Myometrial cell (primary cell): ENCODE measurements around the gene TTLL5. TPM values are rescaled to one million over a fixed set of nuclear protein-coding genes. Genes with fewer than 3 reads are reported as not detected.

Experiments
- total RNA-seq: library from RNA; depleted of rRNA; stranded (reverse); fragments of >200 nt; gene quantifications from 2 replicates; pipeline ENCODE4 v1.2.3, GENCODE V29; 2015

Gene TTLL5, protein sequence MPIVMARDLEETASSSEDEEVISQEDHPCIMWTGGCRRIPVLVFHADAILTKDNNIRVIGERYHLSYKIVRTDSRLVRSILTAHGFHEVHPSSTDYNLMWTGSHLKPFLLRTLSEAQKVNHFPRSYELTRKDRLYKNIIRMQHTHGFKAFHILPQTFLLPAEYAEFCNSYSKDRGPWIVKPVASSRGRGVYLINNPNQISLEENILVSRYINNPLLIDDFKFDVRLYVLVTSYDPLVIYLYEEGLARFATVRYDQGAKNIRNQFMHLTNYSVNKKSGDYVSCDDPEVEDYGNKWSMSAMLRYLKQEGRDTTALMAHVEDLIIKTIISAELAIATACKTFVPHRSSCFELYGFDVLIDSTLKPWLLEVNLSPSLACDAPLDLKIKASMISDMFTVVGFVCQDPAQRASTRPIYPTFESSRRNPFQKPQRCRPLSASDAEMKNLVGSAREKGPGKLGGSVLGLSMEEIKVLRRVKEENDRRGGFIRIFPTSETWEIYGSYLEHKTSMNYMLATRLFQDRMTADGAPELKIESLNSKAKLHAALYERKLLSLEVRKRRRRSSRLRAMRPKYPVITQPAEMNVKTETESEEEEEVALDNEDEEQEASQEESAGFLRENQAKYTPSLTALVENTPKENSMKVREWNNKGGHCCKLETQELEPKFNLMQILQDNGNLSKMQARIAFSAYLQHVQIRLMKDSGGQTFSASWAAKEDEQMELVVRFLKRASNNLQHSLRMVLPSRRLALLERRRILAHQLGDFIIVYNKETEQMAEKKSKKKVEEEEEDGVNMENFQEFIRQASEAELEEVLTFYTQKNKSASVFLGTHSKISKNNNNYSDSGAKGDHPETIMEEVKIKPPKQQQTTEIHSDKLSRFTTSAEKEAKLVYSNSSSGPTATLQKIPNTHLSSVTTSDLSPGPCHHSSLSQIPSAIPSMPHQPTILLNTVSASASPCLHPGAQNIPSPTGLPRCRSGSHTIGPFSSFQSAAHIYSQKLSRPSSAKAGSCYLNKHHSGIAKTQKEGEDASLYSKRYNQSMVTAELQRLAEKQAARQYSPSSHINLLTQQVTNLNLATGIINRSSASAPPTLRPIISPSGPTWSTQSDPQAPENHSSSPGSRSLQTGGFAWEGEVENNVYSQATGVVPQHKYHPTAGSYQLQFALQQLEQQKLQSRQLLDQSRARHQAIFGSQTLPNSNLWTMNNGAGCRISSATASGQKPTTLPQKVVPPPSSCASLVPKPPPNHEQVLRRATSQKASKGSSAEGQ (N-terminal part only)
- total RNA-seq, result 22.3 and 28.8 TPM in 2 replicates

DNA sequence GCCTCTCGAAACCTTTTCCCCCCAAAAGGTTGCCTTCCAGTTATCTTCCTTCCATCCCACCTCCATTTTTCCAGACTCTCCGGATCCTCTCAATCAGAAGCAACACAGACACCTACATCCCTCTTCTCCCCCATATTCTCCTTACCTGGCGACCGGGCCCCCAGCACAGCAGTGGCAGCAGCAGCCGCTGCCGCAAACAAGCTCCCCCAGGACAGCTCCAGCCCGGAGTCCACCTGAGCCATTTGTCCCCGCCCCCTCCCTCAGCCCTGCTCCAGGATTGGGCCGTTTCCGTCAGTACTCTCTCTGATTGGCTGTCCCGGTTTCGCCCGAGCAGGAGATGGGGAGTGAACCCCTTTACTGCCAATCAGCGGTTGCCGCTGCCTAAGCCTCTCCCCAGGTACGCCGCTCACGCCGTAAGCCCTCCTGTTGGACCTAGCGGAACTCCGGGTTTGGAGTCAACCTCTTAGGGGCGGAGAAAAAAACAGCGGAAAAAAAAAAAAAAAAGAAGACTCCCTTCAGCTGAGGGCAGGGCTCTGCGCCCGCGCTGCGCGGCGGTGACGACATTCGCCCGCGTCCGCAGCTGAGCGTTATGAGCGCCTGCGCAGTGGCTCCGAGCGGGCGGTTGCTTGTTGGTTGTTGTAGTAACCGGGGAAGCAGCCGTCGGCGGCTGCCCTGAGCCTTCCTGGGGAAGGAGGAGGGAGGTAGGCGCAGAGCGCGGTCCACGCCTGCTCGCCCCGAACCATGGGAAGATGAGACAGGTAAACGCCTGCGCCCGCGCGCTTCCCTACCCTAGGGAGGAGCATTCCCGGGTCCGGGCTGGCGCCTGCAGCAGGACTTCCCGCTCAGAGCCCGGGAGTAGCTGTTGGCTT, at the start of gene TTLL5, which contains the start of gene ERG28:
Gene TTLL5 (plus strand): TSS at position 617 of the 869 bp plus-strand sequence. CDS start 1,904 bp downstream, outside the sequence.
Gene ERG28 (minus strand): TSS at position 247 of the 869 bp plus-strand sequence. CDS start 3,374 bp downstream, outside the sequence.

DNA sequence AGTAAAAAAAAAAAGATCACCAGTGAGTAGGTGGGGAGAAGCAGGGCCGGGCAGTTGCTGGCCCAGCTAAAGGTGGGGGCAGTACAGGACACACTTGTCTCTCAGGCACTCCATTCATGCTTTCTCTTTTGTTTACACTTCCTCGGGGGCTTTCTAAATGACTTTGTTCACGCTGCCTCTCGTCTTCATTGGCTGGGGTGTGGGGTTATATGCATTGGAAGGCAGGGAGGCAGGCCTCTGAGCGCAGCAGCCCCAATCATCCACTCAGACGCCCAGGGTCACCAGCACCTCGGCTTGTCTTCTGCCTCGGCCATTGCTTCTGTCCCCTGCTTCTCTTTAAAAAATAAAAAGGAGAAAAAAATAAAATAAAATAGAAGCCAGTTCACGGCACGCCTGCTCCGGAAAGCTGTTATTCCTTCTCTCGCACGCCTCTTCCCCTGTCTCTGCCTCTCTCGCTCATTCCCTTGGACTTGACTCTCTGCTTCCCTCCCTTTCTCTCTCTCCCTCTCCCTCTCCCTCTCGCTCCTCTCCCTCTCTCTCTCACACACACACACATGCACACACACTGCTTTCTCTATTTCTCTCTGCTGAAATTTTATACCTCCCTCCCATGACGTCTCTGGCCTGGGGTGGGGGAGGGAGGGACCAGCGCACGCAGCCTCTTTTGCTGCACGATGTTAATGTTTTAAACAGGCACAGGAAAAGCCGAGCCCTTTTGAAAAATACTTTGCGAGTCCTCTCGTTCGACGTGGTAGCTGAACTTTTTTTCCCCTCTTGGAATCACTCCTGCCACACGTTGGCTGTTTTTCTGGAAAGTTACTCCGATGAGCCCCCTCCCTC, 320.6 kb downstream of the TTLL5 start, which contains the start of gene TGFB3:
Gene TGFB3 (minus strand): TSS at position 570 of the 840 bp plus-strand sequence. CDS start 1,102 bp downstream, outside the sequence.

DNA sequence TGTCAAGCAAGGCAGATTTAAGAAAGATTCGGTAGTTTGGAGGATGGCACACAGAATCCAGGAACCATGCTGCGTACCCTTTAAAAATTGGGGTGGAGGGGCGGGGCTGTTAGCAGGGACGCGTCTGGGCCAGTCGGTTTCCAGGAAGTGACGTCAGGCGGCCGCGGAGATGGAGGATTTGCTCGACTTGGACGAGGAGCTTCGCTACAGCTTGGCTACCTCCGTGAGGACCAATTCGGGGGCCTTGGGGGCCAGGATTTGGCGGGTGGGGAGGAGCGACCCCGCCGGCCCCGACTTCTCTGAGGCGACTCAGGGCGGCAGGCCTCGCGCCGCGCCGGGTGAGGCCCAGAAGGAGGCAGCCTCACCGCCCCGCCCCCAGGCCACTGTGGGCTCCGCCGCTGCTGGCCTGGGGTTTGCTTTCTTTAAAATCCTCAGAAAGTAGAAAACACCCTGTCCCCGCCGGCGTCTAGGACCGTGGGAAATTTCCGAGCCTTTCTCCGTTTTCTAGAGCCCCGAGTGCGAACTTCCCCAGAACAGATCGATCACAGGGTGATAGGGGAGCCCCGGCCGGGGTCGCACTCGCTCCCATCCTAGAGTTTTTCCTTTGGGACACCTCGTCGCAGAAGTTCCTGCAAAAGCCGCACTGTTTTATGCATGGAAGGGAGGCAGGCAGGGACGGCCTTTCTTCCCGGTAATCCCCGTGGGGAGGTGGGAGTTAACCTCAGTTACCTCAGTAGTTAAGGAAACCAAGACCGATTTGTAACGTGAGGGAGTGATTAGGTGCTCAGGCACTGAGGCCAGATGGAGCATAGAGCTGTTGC, 324.8 kb downstream of the TTLL5 start, which contains the start of gene IFT43:
Gene IFT43 (plus strand): TSS at position 146 of the 821 bp plus-strand sequence. CDS start 24 bp downstream, at position 170.

Other genes starting within 250 kb of the TTLL5 start
- gene JDP2, start 233.2 kb upstream of the TTLL5 start, total RNA-seq, result 87.2 and 93.1 TPM in 2 replicates
- gene BATF, start 138.8 kb upstream of the TTLL5 start, total RNA-seq, result not detected in 2 replicates
- 5.0 and 5.8 TPM in 2 replicates for gene FLVCR2, start 82.6 kb upstream of the TTLL5 start, total RNA-seq
- gene ERG28, start 370 bp upstream of the TTLL5 start, total RNA-seq, result 28.3 and 33.7 TPM in 2 replicates